Inflammatory macrophage (primary cell): Measurements from ENCODE around the gene NPBWR2.

Experiments used
- DNase-seq, 2 donors: peaks; one replicate each; pipeline ENCODE4 v3.0.0-alpha.2; 2020 to 2022

Gene NPBWR2

GRCh38 chr20:64055893-64056638 is 51.3 kb downstream of the NPBWR2 start:
- no peak for DNase-seq

GRCh38 chr20:64055396-64055892 is 51.9 kb downstream of the NPBWR2 start:
- no peak for DNase-seq

DNA sequence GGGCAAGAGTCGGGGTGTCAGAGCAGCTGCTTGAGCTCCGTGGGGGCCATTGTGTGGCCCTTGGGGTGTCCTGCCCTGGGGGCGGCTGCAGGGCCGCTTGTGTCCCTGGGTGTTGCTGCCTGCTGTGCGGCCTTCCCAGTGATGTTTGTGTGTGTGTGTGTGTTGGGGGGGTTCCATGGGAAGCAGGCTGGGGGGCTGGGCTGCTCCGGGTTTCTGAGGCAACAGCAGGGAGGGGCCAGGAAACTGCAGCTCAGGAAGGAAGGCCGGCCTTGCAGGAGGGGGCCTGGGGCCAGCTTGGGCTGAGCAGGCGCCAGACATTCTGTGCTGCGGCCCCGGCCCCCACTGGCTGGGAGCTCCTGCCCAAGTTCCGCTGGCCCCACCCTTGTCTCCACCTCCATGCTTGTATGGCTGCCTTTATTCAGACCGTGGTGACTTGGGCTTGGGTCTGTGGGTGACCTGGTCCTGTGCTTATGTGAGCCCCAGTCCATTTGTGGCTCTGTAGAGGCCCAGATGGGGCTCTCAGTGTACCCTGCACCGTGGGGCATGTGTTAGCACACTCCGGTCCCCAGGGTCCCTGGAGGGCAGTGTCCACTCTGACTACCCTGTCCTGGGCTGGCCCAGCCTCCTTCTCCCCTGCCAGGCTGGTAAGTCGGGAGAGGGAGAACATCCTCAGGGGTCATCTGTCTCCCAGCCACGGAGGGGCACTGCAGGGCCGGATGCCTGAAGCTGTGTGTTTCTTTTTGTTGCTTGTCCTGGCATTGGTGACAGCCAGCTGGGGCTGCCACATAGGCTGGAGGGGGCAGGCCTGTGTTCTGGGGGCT is 53.3 kb downstream of the NPBWR2 start:
- DNase-seq: no peak
